Kidney glomerular epithelial cell (primary cell): ENCODE data around the gene FYN.

Experiments
- DNase-seq: peaks from one replicate; lab custom pipeline; 2025; lab: John Stamatoyannopoulos, UW

The FYN gene

GRCh38 chr6:111707773-111708172, 165.5 kb downstream of the FYN start:
- DNase-seq: no peak

- DNase-seq: no peak
These were observed 166.3 kb downstream of the FYN start for GRCh38 chr6:111706841-111707391.

GRCh38 chr6:111703723-111704122, 169.5 kb downstream of the FYN start:
- no peak for DNase-seq

- DNase-seq: no peak
These were observed 171.0 kb downstream of the FYN start for GRCh38 chr6:111702268-111702667.

- no peak for DNase-seq
These were observed 172.1 kb downstream of the FYN start for GRCh38 chr6:111701146-111701545.

DNA sequence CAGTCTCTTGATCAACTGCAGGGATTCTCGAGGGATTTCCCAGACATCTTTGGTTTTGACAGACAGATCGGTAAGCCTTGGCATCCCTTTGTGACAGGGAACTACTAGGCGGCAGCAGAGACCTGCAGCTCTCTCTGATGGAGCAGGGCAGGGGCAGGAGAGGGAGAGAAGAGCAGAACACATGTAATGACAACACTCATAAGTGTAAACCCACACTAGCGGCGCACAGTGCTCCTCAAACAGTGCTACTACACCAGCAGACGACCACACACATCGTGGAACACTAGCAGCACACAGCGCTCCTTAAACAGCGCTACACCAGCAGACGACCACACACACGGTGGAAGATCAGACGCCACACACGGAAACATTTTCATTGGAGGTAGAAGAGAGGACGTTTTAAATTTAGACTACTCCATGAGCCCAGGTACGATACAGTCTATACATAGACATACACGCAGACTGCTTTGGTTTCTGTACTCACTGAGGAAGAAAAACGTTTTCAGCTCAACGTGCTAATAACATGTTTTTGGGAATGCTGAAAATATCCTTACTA, 173.0 kb downstream of the FYN start:
- DNase-seq: no peak

GRCh38 chr6:111699123-111699522, 174.1 kb downstream of the FYN start:
- DNase-seq: no peak

GRCh38 chr6:111696814-111697213, 176.4 kb downstream of the FYN start:
- DNase-seq: no peak

GRCh38 chr6:111692327-111693164, 180.7 kb downstream of the FYN start:
- DNase-seq: no peak

- DNase-seq: no peak
These were observed 181.7 kb downstream of the FYN start for GRCh38 chr6:111691345-111692225.

- no peak for DNase-seq
These were observed 183.3 kb downstream of the FYN start for GRCh38 chr6:111689946-111690345.

DNA sequence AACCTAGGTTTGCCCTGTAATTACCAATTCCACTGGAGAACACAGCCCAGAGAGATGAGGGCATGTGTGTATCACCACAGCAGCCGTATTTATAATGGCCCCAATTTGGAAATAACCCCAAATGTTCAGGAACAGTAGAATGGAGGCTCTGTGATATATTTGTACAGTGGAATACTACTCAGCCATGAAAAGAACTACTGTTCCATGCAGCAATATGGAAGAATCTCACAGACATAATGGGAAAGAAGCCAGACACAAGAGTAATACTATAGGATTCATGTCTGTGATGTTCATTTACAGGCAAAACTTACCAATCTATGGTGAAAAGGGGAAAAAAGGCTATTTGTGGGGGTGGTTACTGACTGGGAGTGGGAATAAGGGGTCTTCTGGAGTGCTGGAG, 183.8 kb downstream of the FYN start:
- no peak for DNase-seq

DNA sequence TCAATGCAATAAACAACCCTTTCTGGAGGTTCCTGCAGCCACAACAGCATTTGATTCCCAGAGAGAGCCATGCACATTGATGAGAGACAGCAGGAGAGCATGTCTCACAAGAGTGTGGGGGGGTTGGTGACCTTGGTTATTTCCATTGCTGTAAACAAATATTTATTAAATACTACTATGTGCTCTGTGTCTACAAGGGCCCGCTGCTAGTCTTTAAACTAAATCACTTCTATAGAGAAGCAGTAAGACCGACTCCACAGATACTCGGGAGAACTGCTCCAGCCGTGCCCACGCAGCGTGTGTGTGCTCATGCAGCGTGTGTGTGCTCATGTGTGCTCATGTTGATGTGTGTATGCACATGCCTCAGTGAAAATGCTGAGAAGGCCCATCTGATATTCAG, 184.9 kb downstream of the FYN start:
- DNase-seq: no peak

GRCh38 chr6:111687652-111688051, 185.6 kb downstream of the FYN start:
- DNase-seq: no peak

DNA sequence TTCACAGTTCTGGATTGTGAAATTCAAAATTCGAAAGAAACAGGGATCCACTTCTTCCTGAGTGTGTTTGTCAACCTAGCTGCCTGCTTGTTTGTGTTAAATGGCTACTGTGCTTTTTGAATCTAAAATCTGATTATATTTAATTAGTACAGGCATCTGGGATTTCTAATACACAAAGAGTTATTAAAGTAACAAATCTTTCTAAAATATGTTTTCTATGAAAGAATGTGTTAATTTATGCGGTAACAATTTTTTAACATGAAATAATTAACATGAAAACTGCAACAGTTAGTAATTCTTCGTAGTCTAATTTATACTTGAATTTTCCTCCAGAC, 186.4 kb downstream of the FYN start:
- DNase-seq: no peak

GRCh38 chr6:111686249-111686931, 186.9 kb downstream of the FYN start:
- no peak for DNase-seq

DNA sequence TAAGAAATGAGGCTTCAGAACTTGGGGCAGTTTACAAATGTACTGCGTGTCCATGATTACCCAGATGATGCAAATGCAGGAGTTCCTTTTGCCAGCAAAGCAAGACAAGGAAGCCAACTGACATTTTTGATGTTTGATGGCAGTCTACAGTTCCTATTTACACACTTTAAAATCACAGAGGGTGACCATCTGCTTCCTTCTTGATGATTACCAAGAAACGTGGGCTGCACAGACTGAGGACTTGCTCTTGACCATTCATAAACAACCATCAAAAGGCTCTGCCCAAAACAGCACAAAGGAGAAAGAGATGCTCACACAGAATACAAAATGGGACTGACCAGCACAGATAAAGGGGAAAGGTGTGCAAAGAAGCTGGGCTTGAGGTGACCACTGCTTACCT, 187.7 kb downstream of the FYN start:
- DNase-seq: no peak

GRCh38 chr6:111685058-111685457, 188.2 kb downstream of the FYN start:
- no peak for DNase-seq

- peak; percentile 13 for DNase-seq
These were observed 189.4 kb downstream of the FYN start for GRCh38 chr6:111683749-111684267.

DNA sequence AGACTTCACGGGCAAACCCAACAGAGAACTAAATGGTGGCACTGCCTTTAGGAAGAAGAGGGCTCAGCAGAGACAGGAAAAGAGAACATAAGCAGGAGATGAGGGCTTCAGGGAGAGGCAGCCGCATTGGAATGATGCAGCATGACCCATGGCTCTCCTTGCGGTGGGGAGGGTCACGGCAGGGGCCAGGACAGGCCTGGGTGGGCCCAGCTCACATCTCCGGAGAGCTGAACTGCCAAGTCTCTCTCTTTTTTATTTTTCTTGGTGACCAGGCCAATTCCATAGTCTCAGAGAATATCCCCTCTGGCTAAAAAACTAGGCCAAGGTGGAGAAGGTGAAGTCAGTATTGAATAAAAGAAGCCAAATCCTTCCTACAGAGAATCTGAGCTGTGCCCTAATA, 190.1 kb downstream of the FYN start:
- DNase-seq: no peak

DNA sequence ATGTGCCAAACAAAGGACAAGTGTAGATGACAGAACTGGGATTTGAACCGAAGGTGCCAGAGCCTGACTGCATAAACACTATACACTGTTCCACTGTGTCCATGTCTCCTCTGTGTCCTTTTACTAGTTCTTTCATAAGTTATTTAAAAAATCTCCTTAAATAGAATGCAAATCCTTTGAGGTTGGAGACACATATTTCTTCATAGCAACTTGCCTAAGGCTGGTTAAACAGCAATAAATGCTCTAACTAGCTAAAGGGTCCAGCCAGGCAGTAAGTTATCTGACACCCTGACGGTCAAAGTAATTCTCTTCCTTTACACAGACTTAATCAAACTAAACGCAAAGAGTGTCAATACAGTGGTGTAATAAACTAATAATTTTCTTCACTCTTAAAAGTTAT, 191.4 kb downstream of the FYN start:
- DNase-seq: no peak
